B cell (primary cell): ENCODE results near the gene RNF7.

Experiments used
- CTCF ChIP-seq: fragments of 200-600 bp; IDR thresholded peaks from one replicate; pipeline ENCODE4 v1.8.0; 2022; ENCODE audit warnings: antibody characterized with exemption, mild to moderate bottlenecking
- EZH2 ChIP-seq: IDR thresholded peaks from 2 replicates; pipeline ENCODE4 v1.6.1; 2012; ENCODE audit warnings: borderline replicate concordance, low read depth, mild to moderate bottlenecking, moderate library complexity, low read length; ENCODE audit not compliant: insufficient read depth, poor library complexity, severe bottlenecking

GRCh38 chr3:141740349-141740748 is 2.3 kb downstream of the RNF7 start:
- TF ChIP-seq CTCF, result no peak
- no peak for TF ChIP-seq EZH2
